OCI-LY1 (cell line): ENCODE measurements around the gene SCIN.

Experiments used
- H2AFZ ChIP-seq: fragments of 200-600 bp; sonication (generic), shearing (Covaris generic); 2 replicates; pipeline ENCODE4 v1.6.0; 2014; ENCODE audit warnings: antibody characterized with exemption, mild to moderate bottlenecking, low read length
- H3F3A ChIP-seq: fragments of 200-600 bp; sonication (generic), shearing (Covaris generic); 2 replicates; pipeline ENCODE4 v1.6.0; 2014; ENCODE audit warnings: mild to moderate bottlenecking, antibody characterized with exemption, low read length, moderate library complexity; ENCODE audit not compliant: insufficient read depth
- H3K27ac ChIP-seq: fragments of 200-600 bp; sonication (generic); 2 replicates; pipeline ENCODE4 v1.5.1; 2014; ENCODE audit warnings: low read length, mixed run types, mild to moderate bottlenecking, low read depth; ENCODE audit not compliant: poor library complexity, severe bottlenecking
- H3K27me3 ChIP-seq: fragments of 200-600 bp; sonication (generic); 2 replicates; pipeline ENCODE4 v1.6.0; 2014; ENCODE audit warnings: antibody characterized with exemption, mild to moderate bottlenecking, low read length, moderate library complexity; ENCODE audit not compliant: insufficient read depth
- H3K36me3 ChIP-seq: fragments of 200-600 bp; sonication (generic); 2 replicates; pipeline ENCODE4 v1.6.1; 2014; ENCODE audit warnings: mild to moderate bottlenecking, antibody characterized with exemption, low read length, moderate library complexity, mixed read lengths; ENCODE audit not compliant: insufficient read depth
- H3K4me1 ChIP-seq: fragments of 200-600 bp; sonication (generic); 2 replicates; pipeline ENCODE4 v1.5.1; 2014; ENCODE audit warnings: mild to moderate bottlenecking, low read length, moderate library complexity; ENCODE audit not compliant: insufficient read depth, severe bottlenecking
- H3K4me2 ChIP-seq: fragments of 200-600 bp; sonication (generic), shearing (Covaris generic); 2 replicates; pipeline ENCODE4 v1.6.1; 2014; ENCODE audit warnings: low read length
- H3K4me3 ChIP-seq: fragments of 200-600 bp; sonication (generic); 2 replicates; pipeline ENCODE4 v1.5.1; 2014; ENCODE audit warnings: low read length, low read depth, mild to moderate bottlenecking, mixed read lengths; ENCODE audit not compliant: poor library complexity, severe bottlenecking
- H3K79me2 ChIP-seq: fragments of 200-600 bp; shearing (Covaris generic); 2 replicates; pipeline ENCODE4 v1.6.1; 2016; ENCODE audit warnings: mixed run types, low read length, mixed read lengths; ENCODE audit not compliant: insufficient read depth
- H3K9ac ChIP-seq: fragments of 200-600 bp; sonication (generic), shearing (Covaris generic); 2 replicates; pipeline ENCODE4 v1.6.1; 2014; ENCODE audit warnings: mild to moderate bottlenecking, low read length, mixed read lengths
- H3K9me2 ChIP-seq: fragments of 200-600 bp; sonication (generic), shearing (Covaris generic); 2 replicates; pipeline ENCODE4 v1.6.1; 2014; ENCODE audit warnings: low read depth, mild to moderate bottlenecking, low read length, mixed read lengths
- H3K9me3 ChIP-seq: fragments of 200-600 bp; shearing (Covaris generic); 2 replicates; pipeline ENCODE4 v1.6.1; 2014; ENCODE audit warnings: low read length, mixed read lengths
- H4K20me1 ChIP-seq: fragments of 200-600 bp; sonication (generic), shearing (Covaris generic); 2 replicates; pipeline ENCODE4 v1.6.0; 2016; ENCODE audit warnings: mild to moderate bottlenecking, low read length; ENCODE audit not compliant: insufficient read depth
- EZH2 ChIP-seq: fragments of 200-600 bp; sonication (generic), shearing (Covaris generic); IDR thresholded peaks from 2 replicates; pipeline ENCODE4 v1.8.0; 2017; ENCODE audit warnings: borderline replicate concordance, mixed run types, mild to moderate bottlenecking, antibody characterized with exemption, low read length, moderate library complexity, mixed read lengths
- TF ChIP-seq, protein P1 (sequence below): fragments of 200-600 bp; sonication (generic), shearing (Covaris generic); IDR thresholded peaks from 2 replicates; pipeline ENCODE4 v1.5.1; 2017; ENCODE audit warnings: mild to moderate bottlenecking, antibody characterized with exemption, low read length, moderate library complexity, mixed read lengths

SCIN gene

DNA sequence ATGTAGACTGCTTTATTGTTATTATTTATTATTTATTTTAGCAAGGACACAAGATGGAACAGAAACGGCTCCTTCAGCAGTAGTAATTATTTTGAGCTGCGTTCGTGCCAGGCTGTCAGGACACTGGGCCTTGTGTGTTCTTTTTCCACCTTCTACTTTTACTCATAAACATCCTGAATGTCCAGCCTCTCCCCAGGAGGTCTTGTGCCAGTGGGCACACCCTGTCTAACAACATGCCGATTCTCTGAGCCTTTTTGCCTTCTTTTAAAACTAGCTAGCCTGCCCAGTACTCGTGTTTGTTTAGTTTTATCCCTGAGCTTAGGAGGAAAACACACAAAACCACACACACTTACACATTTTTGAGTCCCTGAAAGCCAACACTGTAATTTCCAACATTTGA is 1.2 kb downstream of the SCIN start:
- H3K4me2 ChIP-seq, result no peak overlapping the region

DNA sequence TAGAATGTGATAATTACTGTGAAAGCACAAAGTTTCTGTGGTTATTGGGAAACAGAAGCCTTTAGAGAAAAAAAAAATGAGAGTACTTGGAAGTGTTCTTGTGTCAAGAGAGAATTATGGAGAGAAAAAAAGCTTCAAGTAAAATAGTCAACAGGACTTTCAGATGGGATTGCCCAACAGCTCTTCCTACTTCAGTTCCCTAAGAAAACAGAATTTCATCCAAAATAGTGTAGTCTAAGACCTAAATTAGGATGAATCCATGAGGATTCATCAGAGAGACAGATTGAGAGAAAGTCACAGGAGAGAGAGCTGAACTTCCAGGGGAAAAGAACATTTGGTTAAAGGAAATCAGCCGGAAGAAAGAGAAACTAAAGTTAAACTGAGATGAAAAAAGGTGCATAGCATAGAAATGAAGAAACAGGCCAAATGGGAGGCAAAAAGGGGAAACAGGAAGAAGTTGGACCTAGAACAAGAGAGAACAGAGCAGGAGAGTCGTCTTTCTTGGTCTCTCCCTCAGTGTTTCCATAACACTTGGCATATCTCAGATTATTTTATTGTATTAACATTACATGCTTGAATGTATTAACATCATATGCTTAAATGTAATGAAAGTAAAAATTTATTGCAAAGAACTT is 2.5 kb downstream of the SCIN start:
- Histone ChIP-seq H3K4me3 (no peak overlapping the region), H3K79me2 (no peaks in the 10 kb centered on the region), H3K4me2 (no peak overlapping the region), H4K20me1 (no peaks in the 10 kb centered on the region), H3F3A (no peaks in the 10 kb centered on the region), H3K4me1 (no peaks in the 10 kb centered on the region), H3K9ac (no peak overlapping the region), H3K36me3 (no peaks in the 10 kb centered on the region), H3K9me3 (no peaks in the 10 kb centered on the region), H2AFZ (no peak overlapping the region), H3K27me3 (no peaks in the 10 kb centered on the region), H3K9me2 (no peaks in the 10 kb centered on the region), H3K27ac (no peak overlapping the region)
- no peak for TF ChIP-seq EZH2
- TF ChIP-seq, protein P1, sequence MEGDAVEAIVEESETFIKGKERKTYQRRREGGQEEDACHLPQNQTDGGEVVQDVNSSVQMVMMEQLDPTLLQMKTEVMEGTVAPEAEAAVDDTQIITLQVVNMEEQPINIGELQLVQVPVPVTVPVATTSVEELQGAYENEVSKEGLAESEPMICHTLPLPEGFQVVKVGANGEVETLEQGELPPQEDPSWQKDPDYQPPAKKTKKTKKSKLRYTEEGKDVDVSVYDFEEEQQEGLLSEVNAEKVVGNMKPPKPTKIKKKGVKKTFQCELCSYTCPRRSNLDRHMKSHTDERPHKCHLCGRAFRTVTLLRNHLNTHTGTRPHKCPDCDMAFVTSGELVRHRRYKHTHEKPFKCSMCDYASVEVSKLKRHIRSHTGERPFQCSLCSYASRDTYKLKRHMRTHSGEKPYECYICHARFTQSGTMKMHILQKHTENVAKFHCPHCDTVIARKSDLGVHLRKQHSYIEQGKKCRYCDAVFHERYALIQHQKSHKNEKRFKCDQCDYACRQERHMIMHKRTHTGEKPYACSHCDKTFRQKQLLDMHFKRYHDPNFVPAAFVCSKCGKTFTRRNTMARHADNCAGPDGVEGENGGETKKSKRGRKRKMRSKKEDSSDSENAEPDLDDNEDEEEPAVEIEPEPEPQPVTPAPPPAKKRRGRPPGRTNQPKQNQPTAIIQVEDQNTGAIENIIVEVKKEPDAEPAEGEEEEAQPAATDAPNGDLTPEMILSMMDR, result no peak

More for the DNA sequence above, 1.2 kb downstream of the SCIN start:
- Histone ChIP-seq H3K4me3 (no peak overlapping the region), H3K27ac (no peak overlapping the region), H2AFZ (no peak overlapping the region), H3K79me2 (no peaks in the 10 kb centered on the region), H3K9ac (no peak overlapping the region), H3F3A (no peaks in the 10 kb centered on the region), H3K4me1 (no peaks in the 10 kb centered on the region), H3K36me3 (no peaks in the 10 kb centered on the region), H3K27me3 (no peaks in the 10 kb centered on the region), H3K9me3 (no peaks in the 10 kb centered on the region), H3K9me2 (no peaks in the 10 kb centered on the region), H4K20me1 (no peaks in the 10 kb centered on the region)
- TF ChIP-seq, protein P1, result no peak
- TF ChIP-seq EZH2, result no peak

DNA sequence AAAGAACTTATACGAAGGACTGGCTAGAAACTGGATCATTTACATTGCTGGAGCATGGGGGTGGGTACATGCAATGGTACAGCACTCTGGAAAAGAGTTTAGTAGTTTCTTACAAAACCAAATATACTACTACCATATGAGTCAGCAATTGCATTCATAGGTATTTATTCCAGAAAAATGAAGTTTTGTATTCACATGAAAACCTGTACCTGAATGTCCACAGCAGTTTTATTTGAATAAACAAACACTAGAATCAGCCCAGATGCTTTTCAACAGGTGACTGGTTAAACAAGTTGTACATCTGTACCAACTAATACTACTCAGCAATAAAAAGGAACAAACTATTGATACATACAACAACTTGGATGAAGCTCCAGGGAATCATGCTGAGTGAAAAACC is 3.4 kb downstream of the SCIN start:
- no peaks in the 10 kb centered on the region for H3F3A ChIP-seq
- no peaks in the 10 kb centered on the region for H3K9me2 ChIP-seq
- TF ChIP-seq, protein P1, result no peak
- TF ChIP-seq EZH2, result no peak
- no peaks in the 10 kb centered on the region for H3K27me3 ChIP-seq
- no peak overlapping the region for H3K9ac ChIP-seq
- no peaks in the 10 kb centered on the region for H3K36me3 ChIP-seq
- H3K4me2 ChIP-seq, result no peak overlapping the region
- H4K20me1 ChIP-seq, result no peaks in the 10 kb centered on the region
- no peaks in the 10 kb centered on the region for H3K79me2 ChIP-seq
- no peak overlapping the region for H3K27ac ChIP-seq
- no peaks in the 10 kb centered on the region for H3K4me1 ChIP-seq
- no peaks in the 10 kb centered on the region for H3K9me3 ChIP-seq
- no peak overlapping the region for H2AFZ ChIP-seq
- no peak overlapping the region for H3K4me3 ChIP-seq
